Activated CD4-positive, CD25-positive, alpha-beta regulatory T cell (primary cell): Measurements from ENCODE around the gene OR4X1.
"Not testable (repeated sequence)": the region's sequence is repeated elsewhere in the genome, so short reads cannot be mapped to it uniquely, and the experiment has no call there.

ENCODE experiments used
- DNase-seq, 4 experiments: peaks; one replicate each; lab custom pipeline; 2025; lab: John Stamatoyannopoulos, UW

The OR4X1 gene, protein sequence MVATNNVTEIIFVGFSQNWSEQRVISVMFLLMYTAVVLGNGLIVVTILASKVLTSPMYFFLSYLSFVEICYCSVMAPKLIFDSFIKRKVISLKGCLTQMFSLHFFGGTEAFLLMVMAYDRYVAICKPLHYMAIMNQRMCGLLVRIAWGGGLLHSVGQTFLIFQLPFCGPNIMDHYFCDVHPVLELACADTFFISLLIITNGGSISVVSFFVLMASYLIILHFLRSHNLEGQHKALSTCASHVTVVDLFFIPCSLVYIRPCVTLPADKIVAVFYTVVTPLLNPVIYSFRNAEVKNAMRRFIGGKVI

DNA sequence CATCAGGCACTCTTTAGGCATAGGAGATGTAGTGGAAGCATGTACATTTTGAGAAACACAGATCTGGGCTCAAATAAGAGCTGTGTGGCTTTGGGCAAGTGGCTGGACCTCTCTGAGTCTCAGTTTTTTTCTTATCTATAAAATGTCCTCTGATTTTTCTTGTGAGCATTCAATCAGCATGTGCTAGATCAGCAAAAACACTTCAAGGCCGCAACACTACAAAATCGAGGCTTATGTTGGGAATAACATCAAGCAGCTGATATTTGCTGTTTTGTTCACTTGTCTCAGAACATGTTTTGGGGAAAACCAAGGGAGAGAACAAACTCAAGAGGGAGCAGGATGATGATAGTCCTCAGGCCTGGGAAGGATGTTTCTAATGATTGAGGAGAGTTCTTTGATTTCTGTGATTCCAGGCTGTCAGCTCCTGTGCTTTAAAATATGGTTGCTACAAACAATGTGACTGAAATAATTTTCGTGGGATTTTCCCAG, at the start of gene OR4X1:
Gene OR4X1, plus strand, starts transcription at position 439 of the 489 bp plus-strand sequence. Its CDS starts 0 bp downstream, at position 439.
- no peak for DNase-seq

DNA sequence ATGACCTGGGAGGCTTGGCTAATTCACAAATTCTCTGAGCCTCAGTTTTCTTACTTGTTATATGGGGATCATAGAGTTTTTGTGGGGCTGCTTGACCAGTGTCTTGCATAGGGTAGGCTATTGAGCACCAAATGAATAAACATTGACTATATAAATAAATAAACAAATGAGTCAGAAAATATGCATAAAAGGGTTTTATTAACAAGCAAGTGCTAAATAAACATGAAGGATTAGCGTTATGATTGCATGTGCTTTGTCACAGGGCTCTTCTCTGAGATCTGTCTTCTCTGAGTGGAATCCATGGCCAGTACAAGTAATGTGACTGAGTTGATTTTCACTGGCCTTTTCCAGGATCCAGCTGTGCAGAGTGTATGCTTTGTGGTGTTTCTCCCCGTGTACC, 47.2 kb upstream of the OR4X1 start, which contains the start of gene OR4B1:
Gene OR4B1, plus strand, starts transcription at position 301 of the 400 bp plus-strand sequence. Its CDS starts 0 bp downstream, at position 301.
- no peak for DNase-seq

GRCh38 chr11:48228761-48229160, 34.9 kb upstream of the OR4X1 start:
- DNase-seq, result no peak

DNA sequence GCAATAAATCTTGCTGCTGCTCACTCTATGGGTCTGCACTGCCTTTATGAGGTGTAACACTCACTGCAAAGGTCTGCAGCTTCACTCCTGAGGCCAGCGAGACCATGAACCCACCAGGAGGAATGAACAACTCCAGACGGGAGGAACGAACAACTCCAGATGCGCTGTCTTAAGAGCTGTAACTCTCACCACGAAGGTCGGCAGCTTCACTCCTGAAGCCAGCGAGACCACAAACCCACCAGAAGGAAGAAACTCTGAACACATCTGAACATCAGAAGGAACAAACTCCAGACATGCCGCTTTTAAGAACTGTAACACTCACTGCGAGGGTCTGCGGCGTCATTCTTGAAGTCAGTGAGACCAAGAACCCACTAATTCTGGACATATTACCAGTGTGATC, 33.6 kb upstream of the OR4X1 start:
- not testable (repeated sequence) for DNase-seq

DNA sequence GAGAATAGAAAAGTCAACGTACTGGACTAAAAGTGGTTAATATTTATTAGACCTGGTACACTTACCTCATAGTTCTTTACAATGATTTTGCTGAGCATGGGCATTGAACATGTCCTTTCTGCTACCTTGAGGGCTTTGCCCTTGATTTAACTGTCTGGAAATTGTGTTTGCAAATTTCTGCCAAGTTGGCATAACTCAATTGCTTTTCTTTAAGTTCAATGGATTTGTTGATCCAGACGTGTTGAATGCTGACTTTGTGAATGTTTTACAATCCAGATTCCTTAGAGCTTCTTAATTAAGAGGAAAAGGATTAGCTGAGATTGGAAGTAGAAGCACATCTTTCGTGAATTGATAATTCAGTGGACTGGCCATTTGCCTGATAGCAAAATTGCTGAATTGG, 25.9 kb upstream of the OR4X1 start:
- DNase-seq, result no peak

DNA sequence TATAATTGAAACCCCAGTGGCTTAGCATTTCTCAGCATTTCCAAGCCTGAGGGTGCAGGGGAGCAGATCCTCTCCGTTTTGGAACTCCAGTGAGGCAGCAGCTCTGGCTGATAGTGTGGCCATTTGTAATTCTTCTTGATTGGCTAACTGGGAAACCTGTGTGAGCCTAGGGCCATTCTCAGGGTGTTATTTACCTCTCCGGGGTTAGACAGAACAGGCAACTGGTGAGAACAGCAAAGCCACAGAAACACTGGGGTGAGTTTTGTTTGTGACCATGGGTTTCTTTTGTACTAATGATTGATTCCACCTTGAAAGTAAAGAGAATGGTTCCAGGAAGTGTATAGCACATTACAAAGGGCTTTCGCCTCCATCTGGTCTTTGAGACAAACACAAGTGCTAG, 21.2 kb upstream of the OR4X1 start:
- no peak for DNase-seq

DNA sequence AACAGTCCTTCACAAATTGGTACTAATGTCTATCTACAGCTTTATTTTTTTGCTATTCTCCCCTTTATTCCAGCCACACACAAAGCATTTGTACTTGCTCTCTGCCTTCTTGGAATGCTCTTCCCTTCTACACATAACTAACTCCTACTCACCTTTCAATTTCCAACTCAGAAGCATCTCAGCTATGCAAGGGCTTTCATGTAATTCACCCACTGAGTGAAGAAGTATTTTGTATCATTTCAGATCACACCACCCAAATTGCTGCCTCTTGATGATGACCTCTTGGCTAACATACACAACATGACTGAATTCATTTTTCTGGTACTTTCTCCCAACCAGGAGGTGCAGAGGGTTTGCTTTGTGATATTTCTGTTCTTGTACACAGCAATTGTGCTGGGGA, 18.9 kb upstream of the OR4X1 start, which contains the start of gene OR4X2:
Gene OR4X2, plus strand, starts transcription at position 301 of the 400 bp plus-strand sequence. Its CDS starts 0 bp downstream, at position 301.
- no peak for DNase-seq

GRCh38 chr11:48248902-48249301, 14.8 kb upstream of the OR4X1 start:
- DNase-seq, result no peak

DNA sequence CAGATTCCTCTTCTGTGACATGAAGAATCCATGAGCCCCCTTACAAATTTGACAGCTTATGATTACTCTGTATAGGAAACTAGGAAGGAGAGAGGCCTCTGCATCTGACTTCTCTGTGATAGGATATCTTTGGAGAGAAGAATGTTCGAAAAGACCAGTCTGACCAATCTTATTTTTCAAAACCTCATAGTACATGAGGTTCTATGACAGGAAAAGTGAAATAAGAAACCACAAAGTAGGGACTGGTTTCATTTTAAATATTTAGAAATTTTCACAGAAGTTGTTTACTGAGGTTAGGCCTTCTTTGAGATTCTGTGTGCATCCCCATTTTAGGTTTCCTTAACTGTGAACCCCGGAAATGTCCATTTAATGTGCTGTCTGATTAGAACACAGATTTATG, 2.1 kb upstream of the OR4X1 start:
- DNase-seq, result no peak

- no peak for DNase-seq
Measured at GRCh38 chr11:48270621-48271020, 7.0 kb downstream of the OR4X1 start.

DNA sequence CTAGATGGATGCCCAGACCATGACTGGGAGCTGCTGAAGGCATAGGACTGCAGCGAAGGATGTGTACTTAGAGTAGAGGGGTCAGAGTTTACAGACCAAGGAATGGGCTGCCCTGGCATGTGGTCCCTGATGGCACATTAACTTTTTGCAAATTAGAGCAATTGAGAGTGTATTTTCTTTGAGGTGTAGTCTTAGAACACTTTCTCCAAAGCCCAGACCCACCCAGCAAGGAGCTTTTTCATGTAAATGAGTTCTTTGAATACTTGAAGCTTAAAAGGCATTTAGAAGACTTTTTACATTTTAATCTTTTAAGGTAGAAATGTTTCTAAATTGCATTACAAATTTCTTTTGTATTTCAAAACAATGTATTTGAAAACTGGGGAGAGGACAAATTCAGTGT, 8.9 kb downstream of the OR4X1 start:
- DNase-seq, result no peak

DNA sequence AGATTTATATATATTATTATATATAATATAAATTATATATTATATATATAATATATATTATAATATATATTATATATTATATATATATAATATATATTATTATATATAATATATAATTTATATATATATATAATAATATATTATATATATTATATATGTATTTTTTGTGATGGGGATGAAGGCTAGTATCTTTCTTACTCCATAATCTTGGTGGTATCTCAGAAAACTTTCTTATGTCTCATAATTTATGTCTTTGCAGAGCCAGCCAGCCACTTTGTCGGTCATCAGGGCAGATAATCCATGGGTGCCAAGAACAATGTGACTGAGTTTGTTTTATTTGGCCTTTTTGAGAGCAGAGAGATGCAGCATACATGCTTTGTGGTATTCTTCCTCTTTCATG, 42.3 kb downstream of the OR4X1 start, which contains the start of gene OR4S1:
Gene OR4S1, plus strand, starts transcription at position 301 of the 400 bp plus-strand sequence. Its CDS starts 0 bp downstream, at position 301.
- no peak for DNase-seq

DNA sequence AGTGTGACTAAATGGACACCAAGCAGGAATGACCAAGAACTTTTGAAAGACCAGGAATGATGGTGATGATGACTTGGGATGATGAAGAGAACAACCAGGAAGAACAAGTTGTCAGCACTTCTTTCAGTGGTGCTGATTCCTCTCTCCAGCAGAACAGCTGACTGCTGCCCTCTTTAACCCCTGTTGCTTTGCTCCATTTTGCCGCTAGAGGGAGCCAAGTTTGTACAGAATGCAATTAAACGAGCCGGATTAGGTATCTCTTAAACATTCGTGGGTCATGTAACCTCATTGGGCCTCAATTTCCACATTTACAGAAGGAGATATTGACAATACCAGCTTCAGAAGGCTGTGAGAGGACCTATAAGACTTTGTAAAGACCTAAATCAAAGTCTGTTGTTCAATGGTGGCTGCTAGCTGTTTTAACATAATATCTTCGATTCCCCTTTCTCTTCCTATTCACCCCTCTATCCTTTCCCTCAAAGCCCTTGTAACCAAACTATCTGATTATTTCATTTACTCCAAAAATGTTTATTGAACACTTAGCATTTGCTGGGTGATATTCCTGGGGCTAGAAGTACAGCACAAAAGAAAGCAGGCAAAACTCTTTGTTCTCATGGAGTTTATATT, 44.2 kb downstream of the OR4X1 start:
- DNase-seq, result peak; percentile 10 to 48 (median 27)

DNA sequence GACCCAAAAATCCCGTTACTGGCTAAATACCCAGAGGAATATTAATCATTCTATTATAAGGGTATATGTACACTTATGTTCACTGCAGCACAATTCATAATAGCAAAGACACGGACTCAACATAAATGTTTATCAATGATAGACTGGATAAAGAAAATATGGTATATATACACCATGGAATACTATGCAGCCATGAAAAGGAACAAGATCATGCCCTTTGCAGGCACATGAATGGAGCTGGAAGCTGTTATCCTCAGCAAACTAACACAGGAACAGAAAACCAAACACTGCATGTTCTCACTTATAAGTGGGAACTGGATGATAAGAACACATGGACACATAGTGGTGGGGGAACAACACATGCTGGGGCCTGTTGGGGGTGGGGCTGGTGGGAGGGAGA, 49.9 kb downstream of the OR4X1 start:
- DNase-seq, result not testable (repeated sequence)
